HG03558 (cell line): ENCODE measurements around the gene TANK.
A peak's percentile ranks its signal among the peaks of the same experiment; 100 is the strongest.

Source experiments
- ATAC-seq: cut with Tn5 transposase; IDR thresholded peaks from one replicate; pipeline ENCODE4 v1.9.1; 2021; ENCODE audit warnings: moderate number of reproducible peaks; ENCODE audit not compliant: unreplicated experiment; ENCODE audit errors: extremely low read depth

The TANK gene

GRCh38 chr2:161219211-161219610, 59.0 kb downstream of the TANK start:
- ATAC-seq, result no peak

- no peak for ATAC-seq
Measured at GRCh38 chr2:161223139-161223732, 63.0 kb downstream of the TANK start.

- no peak for ATAC-seq
Measured at GRCh38 chr2:161228511-161229240, 68.4 kb downstream of the TANK start.

GRCh38 chr2:161230959-161231358, 70.7 kb downstream of the TANK start:
- no peak for ATAC-seq

- no peak for ATAC-seq
Measured at GRCh38 chr2:161232571-161232970, 72.3 kb downstream of the TANK start.

- ATAC-seq, result peak; percentile 35
Measured at GRCh38 chr2:161233858-161234431, 73.7 kb downstream of the TANK start.

- ATAC-seq, result no peak
Measured at GRCh38 chr2:161234627-161235026, 74.4 kb downstream of the TANK start.

GRCh38 chr2:161237392-161238264, 77.4 kb downstream of the TANK start:
- ATAC-seq, result no peak

GRCh38 chr2:161238265-161238559, 78.0 kb downstream of the TANK start:
- ATAC-seq, result no peak

- ATAC-seq, result no peak
Measured at GRCh38 chr2:161238560-161239325, 78.5 kb downstream of the TANK start.

GRCh38 chr2:161239326-161240109, 79.3 kb downstream of the TANK start:
- no peak for ATAC-seq

- no peak for ATAC-seq
Measured at GRCh38 chr2:161241894-161242293, 81.7 kb downstream of the TANK start.

- peak; percentile 22 for ATAC-seq
Measured at GRCh38 chr2:161243312-161243711, 83.1 kb downstream of the TANK start.

GRCh38 chr2:161243905-161244304, 83.7 kb downstream of the TANK start:
- ATAC-seq, result no peak

- ATAC-seq, result peak; percentile 66
Measured at GRCh38 chr2:161244387-161245260, 84.4 kb downstream of the TANK start.

GRCh38 chr2:161245261-161245553, 85.0 kb downstream of the TANK start:
- ATAC-seq, result no peak

GRCh38 chr2:161245671-161246070, 85.4 kb downstream of the TANK start:
- no peak for ATAC-seq

- ATAC-seq, result no peak
Measured at GRCh38 chr2:161246281-161246680, 86.1 kb downstream of the TANK start.
